ENCODE data around the gene FBXO3. TPM values are rescaled to one million over a fixed set of nuclear protein-coding genes. Genes with fewer than 3 reads are reported as not detected.
"Not testable (repeated sequence)": the region's sequence is repeated elsewhere in the genome, so short reads cannot be mapped to it uniquely, and the experiment has no call there.

The FBXO3 gene
- total RNA-seq, 1 donor from 2014 or later = 39.1 TPM

GRCh38 chr11:33788095-33788494, 13.8 kb upstream of the FBXO3 start:
- H3K9ac ChIP-seq (ENCODE audit: low read depth in 1 of 3, low read length in 3 of 3); H3K27me3 ChIP-seq (ENCODE audit: control insufficient read depth in 3 of 3, insufficient read depth in 3 of 3, low read length in 3 of 3); H3K27ac ChIP-seq (ENCODE audit: low read depth, low read length); H3K9me3 ChIP-seq (ENCODE audit: control insufficient read depth in 3 of 3, low read length in 3 of 3); H3K4me3 ChIP-seq (ENCODE audit: low read length in 3 of 3); H3K4me1 ChIP-seq (ENCODE audit: control insufficient read depth in 3 of 3, insufficient read depth in 3 of 3, low read length in 3 of 3); H3K36me3 ChIP-seq (ENCODE audit: control insufficient read depth in 3 of 3, insufficient read depth in 3 of 3, low read length in 3 of 3): not testable (repeated sequence)

DNA sequence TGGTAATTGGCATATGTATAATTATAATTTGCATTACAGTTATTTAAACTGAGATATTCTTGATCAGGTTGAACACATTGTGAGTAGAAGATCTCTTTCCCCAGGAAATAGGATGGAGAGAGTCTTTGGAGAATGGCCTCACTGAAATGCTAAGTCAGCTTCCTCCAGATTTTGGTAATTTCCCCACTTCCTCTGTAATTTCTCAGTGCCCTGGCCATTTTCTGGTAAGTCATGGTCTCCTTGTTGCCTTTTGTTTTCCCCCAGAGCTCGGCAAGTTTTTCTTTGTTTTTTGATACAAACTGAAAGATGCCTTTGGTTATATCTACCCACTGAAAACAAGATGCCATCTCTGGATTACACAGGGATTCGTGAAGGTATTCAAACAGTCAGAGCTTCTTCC, 12.8 kb upstream of the FBXO3 start:
- H3K9ac ChIP-seq (ENCODE audit: low read depth in 1 of 3, low read length in 3 of 3) = no peak overlapping the region
- H3K4me3 ChIP-seq (ENCODE audit: low read length in 3 of 3) = no peak overlapping the region
- no peak overlapping the region for H3K27ac ChIP-seq (ENCODE audit: low read depth, low read length)
- no peaks in the 10 kb centered on the region for H3K9me3 ChIP-seq (ENCODE audit: control insufficient read depth in 3 of 3, low read length in 3 of 3)
- H3K27me3 ChIP-seq (ENCODE audit: control insufficient read depth in 3 of 3, insufficient read depth in 3 of 3, low read length in 3 of 3) = no peaks in the 10 kb centered on the region
- peaks cover 0 to 4% (median 2%) of the 10 kb centered on the region in 3 donors for H3K4me1 ChIP-seq (ENCODE audit: control insufficient read depth in 3 of 3, insufficient read depth in 3 of 3, low read length in 3 of 3)
- no peaks in the 10 kb centered on the region for H3K36me3 ChIP-seq (ENCODE audit: control insufficient read depth in 3 of 3, insufficient read depth in 3 of 3, low read length in 3 of 3)

DNA sequence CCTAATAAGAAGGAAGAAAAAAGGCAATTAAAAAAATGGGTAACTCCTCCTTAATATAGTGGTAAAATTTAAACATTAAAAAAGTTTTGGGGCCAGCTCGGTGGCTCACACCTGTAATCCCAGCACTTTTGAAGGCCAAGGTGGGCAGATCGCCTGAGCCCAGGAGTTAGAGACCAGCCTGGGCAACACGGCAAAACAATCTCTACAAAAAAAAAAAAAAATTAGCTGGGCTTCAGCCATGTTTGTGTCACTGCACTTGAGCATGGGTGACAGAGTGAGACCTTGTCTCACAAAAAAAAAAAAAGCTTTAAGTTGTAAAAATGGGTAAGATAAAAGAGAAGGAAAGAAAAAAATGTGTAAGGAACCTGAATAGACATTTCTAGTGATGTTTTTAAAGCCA, 11.3 kb upstream of the FBXO3 start:
- Histone ChIP-seq H3K9ac (ENCODE audit: low read depth in 1 of 3, low read length in 3 of 3) (no peak overlapping the region), H3K9me3 (ENCODE audit: control insufficient read depth in 3 of 3, low read length in 3 of 3) (no peaks in the 10 kb centered on the region), H3K36me3 (ENCODE audit: control insufficient read depth in 3 of 3, insufficient read depth in 3 of 3, low read length in 3 of 3) (no peaks in the 10 kb centered on the region), H3K27ac (ENCODE audit: low read depth, low read length) (no peak overlapping the region), H3K4me1 (ENCODE audit: control insufficient read depth in 3 of 3, insufficient read depth in 3 of 3, low read length in 3 of 3) (peaks cover 0 to 4% (median 2%) of the 10 kb centered on the region in 3 donors), H3K4me3 (ENCODE audit: low read length in 3 of 3) (no peak overlapping the region), H3K27me3 (ENCODE audit: control insufficient read depth in 3 of 3, insufficient read depth in 3 of 3, low read length in 3 of 3) (no peaks in the 10 kb centered on the region)

GRCh38 chr11:33779849-33780528, 5.7 kb upstream of the FBXO3 start:
- Histone ChIP-seq H3K27ac (ENCODE audit: low read depth, low read length) (no peak overlapping the region), H3K9ac (ENCODE audit: low read depth in 1 of 3, low read length in 3 of 3) (no peak overlapping the region)

DNA sequence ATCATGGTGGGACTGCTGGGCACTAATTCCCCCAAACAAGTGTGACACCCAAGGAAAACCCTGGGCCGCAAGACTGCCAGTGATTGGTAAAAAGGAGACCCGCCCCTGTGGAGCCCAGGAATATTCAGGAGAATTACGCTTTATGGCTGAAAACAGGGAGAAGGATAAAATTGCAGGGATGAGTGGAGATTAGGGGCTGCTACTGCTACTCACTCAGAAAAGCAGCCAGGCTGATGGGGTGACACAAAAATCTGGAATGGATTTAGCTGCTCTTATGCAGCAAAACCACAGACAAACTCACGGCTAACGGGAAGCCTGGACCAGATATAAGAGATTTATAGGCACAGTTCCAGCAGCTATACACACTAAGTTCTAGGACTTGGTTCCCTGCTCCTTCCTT, 4.4 kb upstream of the FBXO3 start:
- no peak overlapping the region for H3K27ac ChIP-seq (ENCODE audit: low read depth, low read length)
- H3K36me3 ChIP-seq (ENCODE audit: control insufficient read depth in 3 of 3, insufficient read depth in 3 of 3, low read length in 3 of 3) = no peaks in the 10 kb centered on the region
- peaks cover 5 to 14% (median 8%) of the 10 kb centered on the region in 3 donors for H3K4me1 ChIP-seq (ENCODE audit: control insufficient read depth in 3 of 3, insufficient read depth in 3 of 3, low read length in 3 of 3)
- no peaks in the 10 kb centered on the region for H3K9me3 ChIP-seq (ENCODE audit: control insufficient read depth in 3 of 3, low read length in 3 of 3)
- no peak overlapping the region for H3K4me3 ChIP-seq (ENCODE audit: low read length in 3 of 3)
- peaks cover 0 to 2% (median 0%) of the 10 kb centered on the region in 3 donors for H3K27me3 ChIP-seq (ENCODE audit: control insufficient read depth in 3 of 3, insufficient read depth in 3 of 3, low read length in 3 of 3)
- H3K9ac ChIP-seq (ENCODE audit: low read depth in 1 of 3, low read length in 3 of 3) = no peak overlapping the region

More at GRCh38 chr11:33779849-33780528, 5.7 kb upstream of the FBXO3 start:
- H3K4me3 ChIP-seq (ENCODE audit: low read length in 3 of 3) = no peak overlapping the region
- no peaks in the 10 kb centered on the region for H3K36me3 ChIP-seq (ENCODE audit: control insufficient read depth in 3 of 3, insufficient read depth in 3 of 3, low read length in 3 of 3)
- peaks cover 3 to 8% (median 6%) of the 10 kb centered on the region in 3 donors for H3K4me1 ChIP-seq (ENCODE audit: control insufficient read depth in 3 of 3, insufficient read depth in 3 of 3, low read length in 3 of 3)
- peaks cover 0 to 2% (median 0%) of the 10 kb centered on the region in 3 donors for H3K27me3 ChIP-seq (ENCODE audit: control insufficient read depth in 3 of 3, insufficient read depth in 3 of 3, low read length in 3 of 3)
- H3K9me3 ChIP-seq (ENCODE audit: control insufficient read depth in 3 of 3, low read length in 3 of 3) = no peaks in the 10 kb centered on the region

- Histone ChIP-seq H3K9me3 (ENCODE audit: control insufficient read depth in 3 of 3, low read length in 3 of 3) (no peaks in the 10 kb centered on the region), H3K4me3 (ENCODE audit: low read length in 3 of 3) (no peak overlapping the region), H3K27me3 (ENCODE audit: control insufficient read depth in 3 of 3, insufficient read depth in 3 of 3, low read length in 3 of 3) (peaks cover 0 to 2% (median 0%) of the 10 kb centered on the region in 3 donors), H3K36me3 (ENCODE audit: control insufficient read depth in 3 of 3, insufficient read depth in 3 of 3, low read length in 3 of 3) (no peaks in the 10 kb centered on the region), H3K9ac (ENCODE audit: low read depth in 1 of 3, low read length in 3 of 3) (no peak overlapping the region), H3K4me1 (ENCODE audit: control insufficient read depth in 3 of 3, insufficient read depth in 3 of 3, low read length in 3 of 3) (peaks cover 12 to 22% (median 15%) of the 10 kb centered on the region in 3 donors), H3K27ac (ENCODE audit: low read depth, low read length) (no peak overlapping the region)
These were observed 3.6 kb upstream of the FBXO3 start for GRCh38 chr11:33777906-33778305.

- no peaks in the 10 kb centered on the region for H3K36me3 ChIP-seq (ENCODE audit: control insufficient read depth in 3 of 3, insufficient read depth in 3 of 3, low read length in 3 of 3)
- no peak overlapping the region for H3K27ac ChIP-seq (ENCODE audit: low read depth, low read length)
- peaks cover 18 to 36% (median 22%) of the 10 kb centered on the region in 3 donors for H3K4me1 ChIP-seq (ENCODE audit: control insufficient read depth in 3 of 3, insufficient read depth in 3 of 3, low read length in 3 of 3)
- H3K27me3 ChIP-seq (ENCODE audit: control insufficient read depth in 3 of 3, insufficient read depth in 3 of 3, low read length in 3 of 3) = peaks cover 0 to 2% (median 0%) of the 10 kb centered on the region in 3 donors
- H3K4me3 ChIP-seq (ENCODE audit: low read length in 3 of 3) = no peak overlapping the region
- no peaks in the 10 kb centered on the region for H3K9me3 ChIP-seq (ENCODE audit: control insufficient read depth in 3 of 3, low read length in 3 of 3)
- peak overlapping the region in 1 of 3 donors; percentile 12 for H3K9ac ChIP-seq (ENCODE audit: low read depth in 1 of 3, low read length in 3 of 3)
These were observed 1.6 kb upstream of the FBXO3 start for GRCh38 chr11:33775832-33776470.

DNA sequence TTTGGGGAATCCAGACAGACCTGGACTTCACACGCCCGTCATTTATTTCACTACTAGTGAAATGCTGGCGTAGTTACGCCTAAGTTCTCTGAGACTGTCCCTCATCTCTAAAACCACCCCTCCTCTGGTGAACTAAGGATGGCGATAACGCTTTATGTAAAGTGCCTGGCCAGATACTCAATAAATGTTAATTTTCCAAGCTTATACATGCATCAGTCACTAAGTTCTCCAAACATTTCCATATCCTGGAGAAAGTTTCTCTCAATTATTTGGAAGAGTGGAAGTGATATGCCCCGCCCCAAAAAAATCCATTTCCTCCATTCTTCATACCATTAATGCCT, 1.1 kb upstream of the FBXO3 start:
- H3K4me1 ChIP-seq (ENCODE audit: control insufficient read depth in 3 of 3, insufficient read depth in 3 of 3, low read length in 3 of 3) = peaks cover 18 to 36% (median 22%) of the 10 kb centered on the region in 3 donors
- no peaks in the 10 kb centered on the region for H3K9me3 ChIP-seq (ENCODE audit: control insufficient read depth in 3 of 3, low read length in 3 of 3)
- peaks cover 0 to 2% (median 0%) of the 10 kb centered on the region in 3 donors for H3K36me3 ChIP-seq (ENCODE audit: control insufficient read depth in 3 of 3, insufficient read depth in 3 of 3, low read length in 3 of 3)
- H3K27ac ChIP-seq (ENCODE audit: low read depth, low read length) = no peak overlapping the region
- H3K9ac ChIP-seq (ENCODE audit: low read depth in 1 of 3, low read length in 3 of 3) = peak overlapping the region in 1 of 3 donors; percentile 5
- H3K4me3 ChIP-seq (ENCODE audit: low read length in 3 of 3) = peak overlapping the region in 1 of 3 donors; percentile 94
- peaks cover 0 to 2% (median 0%) of the 10 kb centered on the region in 3 donors for H3K27me3 ChIP-seq (ENCODE audit: control insufficient read depth in 3 of 3, insufficient read depth in 3 of 3, low read length in 3 of 3)

- H3K36me3 ChIP-seq (ENCODE audit: control insufficient read depth in 3 of 3, insufficient read depth in 3 of 3, low read length in 3 of 3) = peaks cover 0 to 7% (median 4%) of the 10 kb centered on the region in 3 donors
- H3K4me1 ChIP-seq (ENCODE audit: control insufficient read depth in 3 of 3, insufficient read depth in 3 of 3, low read length in 3 of 3) = peaks cover 18 to 39% (median 22%) of the 10 kb centered on the region in 3 donors
- H3K27ac ChIP-seq (ENCODE audit: low read depth, low read length) = peak overlapping the region; percentile 86
- peak overlapping the region; percentile 84 to 96 (median 95) for H3K9ac ChIP-seq (ENCODE audit: low read depth in 1 of 3, low read length in 3 of 3)
- H3K4me3 ChIP-seq (ENCODE audit: low read length in 3 of 3) = peak overlapping the region; percentile 90 to 94 (median 90)
- peaks cover 0 to 2% (median 0%) of the 10 kb centered on the region in 3 donors for H3K27me3 ChIP-seq (ENCODE audit: control insufficient read depth in 3 of 3, insufficient read depth in 3 of 3, low read length in 3 of 3)
- no peaks in the 10 kb centered on the region for H3K9me3 ChIP-seq (ENCODE audit: control insufficient read depth in 3 of 3, low read length in 3 of 3)
These were observed 581 bp upstream of the FBXO3 start for GRCh38 chr11:33774736-33775466.
